HEK293 (cell line): ENCODE data around the gene DMAC2.

Experiments used
- GLIS2 ChIP-seq: fragments of 450-650 bp; formaldehyde crosslinking; IDR thresholded peaks from 2 replicates; pipeline ENCODE4 v1.5.1; 2016; ENCODE audit warnings: missing biosample characterization, missing genetic modification characterization
- HOXC10 ChIP-seq: sonication (generic); formaldehyde crosslinking; IDR thresholded peaks from 2 replicates; pipeline ENCODE4 v1.8.1; 2023; ENCODE audit warnings: mild to moderate bottlenecking, missing genetic modification reagents
- KLF17 ChIP-seq: fragments of 450-650 bp; formaldehyde crosslinking; IDR thresholded peaks from 2 replicates; pipeline ENCODE4 v1.5.1; 2016; ENCODE audit warnings: missing biosample characterization, missing genetic modification characterization
- MYNN ChIP-seq: fragments of 450-650 bp; formaldehyde crosslinking; IDR thresholded peaks from 2 replicates; pipeline ENCODE4 v1.5.1; 2016; ENCODE audit warnings: missing biosample characterization, missing genetic modification characterization, borderline replicate concordance
- MZF1 ChIP-seq: fragments of 450-650 bp; formaldehyde crosslinking; IDR thresholded peaks from 2 replicates; pipeline ENCODE4 v1.5.1; 2017; ENCODE audit warnings: missing biosample characterization, missing genetic modification characterization, borderline replicate concordance
- REST ChIP-seq: fragments of 450-650 bp; formaldehyde crosslinking; IDR thresholded peaks from 2 replicates; pipeline ENCODE4 v1.5.1; 2016; ENCODE audit warnings: missing biosample characterization, missing genetic modification characterization
- SP2 ChIP-seq: fragments of 450-650 bp; formaldehyde crosslinking; IDR thresholded peaks from 2 replicates; pipeline ENCODE4 v1.5.1; 2016; ENCODE audit warnings: missing biosample characterization, missing genetic modification characterization
- WT1 ChIP-seq: fragments of 450-650 bp; formaldehyde crosslinking; IDR thresholded peaks from 2 replicates; pipeline ENCODE4 v1.5.1; 2016; ENCODE audit warnings: missing biosample characterization, missing genetic modification characterization
- YY2 ChIP-seq: fragments of 450-650 bp; formaldehyde crosslinking; IDR thresholded peaks from 2 replicates; pipeline ENCODE4 v1.5.1; 2016; ENCODE audit warnings: missing biosample characterization, missing genetic modification characterization
- ZBTB48 ChIP-seq: fragments of 450-650 bp; formaldehyde crosslinking; IDR thresholded peaks from 2 replicates; pipeline ENCODE4 v1.5.1; 2016; ENCODE audit warnings: missing biosample characterization, missing genetic modification characterization
- ZNF132 ChIP-seq: fragments of 450-650 bp; formaldehyde crosslinking; IDR thresholded peaks from 2 replicates; pipeline ENCODE4 v1.5.1; 2017; ENCODE audit warnings: missing biosample characterization, missing genetic modification characterization, borderline replicate concordance
- ZNF146 ChIP-seq: fragments of 450-650 bp; formaldehyde crosslinking; IDR thresholded peaks from 2 replicates; pipeline ENCODE4 v1.5.1; 2016; ENCODE audit warnings: missing biosample characterization, missing genetic modification characterization
- ZNF155 ChIP-seq: fragments of 450-650 bp; formaldehyde crosslinking; IDR thresholded peaks from 2 replicates; pipeline ENCODE4 v1.5.1; 2016; ENCODE audit warnings: missing biosample characterization, missing genetic modification characterization
- ZNF211 ChIP-seq: fragments of 450-650 bp; formaldehyde crosslinking; IDR thresholded peaks from 2 replicates; pipeline ENCODE4 v1.5.1; 2016; ENCODE audit warnings: low read depth, missing biosample characterization, missing genetic modification characterization
- ZNF214 ChIP-seq: fragments of 450-650 bp; formaldehyde crosslinking; IDR thresholded peaks from 2 replicates; pipeline ENCODE4 v1.5.1; 2017; ENCODE audit warnings: missing biosample characterization, mild to moderate bottlenecking, missing genetic modification characterization, borderline replicate concordance
- ZNF248 ChIP-seq: fragments of 450-650 bp; formaldehyde crosslinking; IDR thresholded peaks from 2 replicates; pipeline ENCODE4 v1.5.1; 2017; ENCODE audit warnings: missing biosample characterization, missing genetic modification characterization
- ZNF501 ChIP-seq: fragments of 450-650 bp; formaldehyde crosslinking; IDR thresholded peaks from 2 replicates; pipeline ENCODE4 v1.5.1; 2016; ENCODE audit warnings: missing biosample characterization, missing genetic modification characterization
- ZNF518A ChIP-seq: fragments of 450-650 bp; formaldehyde crosslinking; conservative IDR thresholded peaks from 2 replicates; pipeline ENCODE4 v1.5.1; 2016; ENCODE audit warnings: low read depth, missing biosample characterization, missing genetic modification characterization
- ZNF548 ChIP-seq: fragments of 450-650 bp; formaldehyde crosslinking; IDR thresholded peaks from 2 replicates; pipeline ENCODE4 v1.5.1; 2016; ENCODE audit warnings: missing biosample characterization, missing genetic modification characterization
- ZNF549 ChIP-seq: fragments of 450-650 bp; IDR thresholded peaks from 2 replicates; pipeline ENCODE4 v1.5.1; 2018; ENCODE audit warnings: missing biosample characterization, missing genetic modification characterization, mild to moderate bottlenecking, inconsistent platforms, moderate library complexity
- ZNF585B ChIP-seq: fragments of 450-650 bp; formaldehyde crosslinking; IDR thresholded peaks from 2 replicates; pipeline ENCODE4 v1.5.1; 2016; ENCODE audit warnings: missing biosample characterization, missing genetic modification characterization
- ZNF600 ChIP-seq: fragments of 450-650 bp; formaldehyde crosslinking; IDR thresholded peaks from 2 replicates; pipeline ENCODE4 v1.5.1; 2016; ENCODE audit warnings: missing biosample characterization, missing genetic modification characterization
- ZNF629 ChIP-seq: fragments of 450-650 bp; formaldehyde crosslinking; IDR thresholded peaks from 2 replicates; pipeline ENCODE4 v1.5.1; 2017; ENCODE audit warnings: missing biosample characterization, missing genetic modification characterization
- ZNF670 ChIP-seq: fragments of 450-650 bp; formaldehyde crosslinking; IDR thresholded peaks from 2 replicates; pipeline ENCODE4 v1.5.1; 2016; ENCODE audit warnings: missing biosample characterization, missing genetic modification characterization, low read depth
- ZXDB ChIP-seq: fragments of 450-650 bp; formaldehyde crosslinking; IDR thresholded peaks from 2 replicates; pipeline ENCODE4 v1.5.1; 2016; ENCODE audit warnings: missing biosample characterization, missing genetic modification characterization
- TF ChIP-seq, protein P1 (sequence below): fragments of 450-650 bp; formaldehyde crosslinking; IDR thresholded peaks from 2 replicates; pipeline ENCODE4 v1.5.1; 2017; ENCODE audit warnings: missing biosample characterization, missing genetic modification characterization
- TF ChIP-seq, protein P2 (sequence below): fragments of 450-650 bp; formaldehyde crosslinking; IDR thresholded peaks from 2 replicates; pipeline ENCODE4 v1.5.1; 2017; ENCODE audit warnings: missing biosample characterization, missing genetic modification characterization

DMAC2 gene

DNA sequence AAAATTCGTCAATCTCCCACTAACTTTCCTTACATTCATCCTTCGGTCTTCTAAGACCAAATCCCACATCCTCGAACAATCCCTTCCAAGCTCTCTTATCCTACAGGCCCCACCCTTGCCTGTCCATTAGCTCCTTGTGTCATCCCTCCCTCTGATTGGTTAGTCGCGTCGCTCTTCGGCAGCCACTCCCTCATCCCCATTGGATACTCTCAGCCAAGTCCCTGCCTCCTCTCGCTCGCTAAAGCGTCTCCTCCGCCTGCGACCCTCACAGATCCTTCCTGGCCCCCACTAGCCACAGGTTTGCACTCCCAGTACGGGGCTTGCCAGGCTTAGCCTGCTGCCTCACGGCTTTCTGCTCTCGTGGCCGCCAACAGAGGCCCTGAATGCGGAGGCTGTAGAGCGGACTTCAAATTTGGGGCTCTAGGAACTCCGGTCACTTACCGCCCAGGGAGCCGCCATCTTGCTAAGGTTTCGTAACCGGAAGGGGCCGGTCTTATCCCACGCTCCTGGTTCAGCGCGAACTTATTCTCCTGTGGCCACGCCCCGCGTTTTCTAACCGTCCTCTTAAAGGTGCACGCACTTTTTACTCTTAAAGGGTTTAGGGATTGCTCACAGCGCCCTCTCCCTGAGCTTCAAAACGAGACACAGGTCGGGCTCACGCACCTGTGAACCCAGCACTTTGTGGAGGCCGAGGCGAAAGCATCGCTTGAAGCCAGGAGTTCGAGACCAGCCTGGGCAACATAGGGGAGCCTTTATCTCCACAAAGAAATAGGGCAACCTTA is at the start of gene DMAC2 (continued):
- TF ChIP-seq REST (no peak; the same call in 1 of the 2 replicates), ZNF548 (tag by site-specific recombination) (no peak), MYNN (no peak), ZNF155 (tag by site-specific recombination) (no peak), ZNF248 (tag by site-specific recombination) (no peak), ZNF600 (tag by site-specific recombination) (no peak), SP2 (tag by site-specific recombination) (peak; percentile 94), ZNF518A (tag by site-specific recombination) (peak; percentile 79), ZNF629 (tag by site-specific recombination) (peak; percentile 74; the same call in 1 of the 2 replicates), ZNF501 (tag by site-specific recombination) (peak; percentile 87; the same call in 1 of the 2 replicates), ZNF585B (no peak), ZNF211 (tag by site-specific recombination) (no peak), ZXDB (tag by site-specific recombination) (peak; percentile 95), ZNF146 (tag by site-specific recombination) (no peak), ZNF214 (no peak), WT1 (tag by site-specific recombination) (no peak), KLF17 (tag by site-specific recombination) (no peak; the same call in 1 of the 2 replicates), HOXC10 (CRISPR knock-in tag) (no peak), MZF1 (no peak), YY2 (tag by site-specific recombination) (peak; percentile 97), ZNF670 (tag by site-specific recombination) (no peak), ZNF549 (tag by site-specific recombination) (no peak), GLIS2 (tag by site-specific recombination) (no peak), ZBTB48 (tag by site-specific recombination) (peak; percentile 80; the same call in 1 of the 2 replicates), ZNF132 (tag by site-specific recombination) (no peak)
- TF ChIP-seq, protein P1, sequence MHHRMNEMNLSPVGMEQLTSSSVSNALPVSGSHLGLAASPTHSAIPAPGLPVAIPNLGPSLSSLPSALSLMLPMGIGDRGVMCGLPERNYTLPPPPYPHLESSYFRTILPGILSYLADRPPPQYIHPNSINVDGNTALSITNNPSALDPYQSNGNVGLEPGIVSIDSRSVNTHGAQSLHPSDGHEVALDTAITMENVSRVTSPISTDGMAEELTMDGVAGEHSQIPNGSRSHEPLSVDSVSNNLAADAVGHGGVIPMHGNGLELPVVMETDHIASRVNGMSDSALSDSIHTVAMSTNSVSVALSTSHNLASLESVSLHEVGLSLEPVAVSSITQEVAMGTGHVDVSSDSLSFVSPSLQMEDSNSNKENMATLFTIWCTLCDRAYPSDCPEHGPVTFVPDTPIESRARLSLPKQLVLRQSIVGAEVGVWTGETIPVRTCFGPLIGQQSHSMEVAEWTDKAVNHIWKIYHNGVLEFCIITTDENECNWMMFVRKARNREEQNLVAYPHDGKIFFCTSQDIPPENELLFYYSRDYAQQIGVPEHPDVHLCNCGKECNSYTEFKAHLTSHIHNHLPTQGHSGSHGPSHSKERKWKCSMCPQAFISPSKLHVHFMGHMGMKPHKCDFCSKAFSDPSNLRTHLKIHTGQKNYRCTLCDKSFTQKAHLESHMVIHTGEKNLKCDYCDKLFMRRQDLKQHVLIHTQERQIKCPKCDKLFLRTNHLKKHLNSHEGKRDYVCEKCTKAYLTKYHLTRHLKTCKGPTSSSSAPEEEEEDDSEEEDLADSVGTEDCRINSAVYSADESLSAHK: no peak
- TF ChIP-seq, protein P2, sequence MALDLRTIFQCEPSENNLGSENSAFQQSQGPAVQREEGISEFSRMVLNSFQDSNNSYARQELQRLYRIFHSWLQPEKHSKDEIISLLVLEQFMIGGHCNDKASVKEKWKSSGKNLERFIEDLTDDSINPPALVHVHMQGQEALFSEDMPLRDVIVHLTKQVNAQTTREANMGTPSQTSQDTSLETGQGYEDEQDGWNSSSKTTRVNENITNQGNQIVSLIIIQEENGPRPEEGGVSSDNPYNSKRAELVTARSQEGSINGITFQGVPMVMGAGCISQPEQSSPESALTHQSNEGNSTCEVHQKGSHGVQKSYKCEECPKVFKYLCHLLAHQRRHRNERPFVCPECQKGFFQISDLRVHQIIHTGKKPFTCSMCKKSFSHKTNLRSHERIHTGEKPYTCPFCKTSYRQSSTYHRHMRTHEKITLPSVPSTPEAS (tag by site-specific recombination): no peak
